Fibroblast of gingiva (primary cell): ENCODE data around the gene GPHN.
A peak's percentile ranks its signal among the peaks of the same experiment; 100 is the strongest.
"Not testable (repeated sequence)": the region's sequence is repeated elsewhere in the genome, so short reads cannot be mapped to it uniquely, and the experiment has no call there.

ENCODE experiments used
- DNase-seq: peaks from one replicate; pipeline ENCODE4 v3.0.0-alpha.2; 2011; ENCODE audit warnings: low read depth

The GPHN gene

DNA sequence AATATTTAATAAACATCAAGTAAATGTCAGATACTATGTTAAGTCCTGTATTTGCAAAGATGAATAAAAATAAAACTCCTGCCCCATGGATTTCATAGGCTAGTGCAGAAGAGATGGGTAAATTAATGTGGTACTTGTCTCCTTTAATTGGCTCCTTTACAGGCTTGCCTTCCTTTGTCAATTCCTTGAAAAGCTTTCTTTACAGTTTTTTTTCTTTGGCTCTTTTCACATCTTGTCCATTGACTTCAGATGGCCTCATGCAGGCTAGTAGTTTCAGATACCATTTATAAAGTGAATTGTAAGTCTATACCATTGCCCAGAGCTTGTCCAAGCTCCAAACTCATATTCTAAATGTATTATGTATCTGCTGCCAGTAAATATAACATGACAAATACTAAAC, 552.6 kb downstream of the GPHN start:
- DNase-seq = no peak

DNA sequence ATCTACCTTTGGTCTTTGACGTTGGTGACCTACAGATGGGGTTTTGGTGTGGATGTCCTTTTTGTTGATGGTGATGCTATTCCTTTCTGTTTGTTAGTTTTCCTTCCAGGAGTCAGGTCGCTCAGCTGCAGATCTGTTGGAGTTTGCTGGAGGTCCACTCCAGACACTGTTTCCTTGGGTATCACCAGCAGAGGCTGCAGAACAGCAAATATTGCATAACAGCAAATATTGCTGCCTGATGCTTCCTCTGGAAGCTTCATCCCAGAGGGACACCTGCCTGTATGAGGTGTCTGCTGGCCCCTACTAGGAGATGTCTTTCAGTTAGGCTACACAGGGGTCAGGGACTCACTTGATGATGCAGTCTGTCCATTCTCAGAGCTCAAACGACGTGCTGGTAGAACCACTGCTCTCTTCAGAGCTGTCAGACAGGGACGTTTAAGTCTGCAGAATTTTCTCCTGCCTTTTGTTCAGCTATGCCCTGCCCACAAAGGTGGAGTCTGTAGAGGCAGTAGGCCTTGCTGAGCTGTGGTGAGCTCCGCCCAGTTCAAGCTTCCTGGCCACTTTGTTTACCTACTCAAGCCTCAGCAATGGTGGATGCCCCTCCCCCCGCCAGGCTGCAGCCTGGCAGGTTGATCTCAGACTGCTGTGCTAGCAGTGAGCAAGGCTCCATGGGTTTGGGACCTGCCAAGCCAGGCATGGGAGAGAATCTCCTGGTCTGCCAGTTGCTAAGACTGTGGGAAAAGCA, 559.3 kb downstream of the GPHN start:
- DNase-seq = not testable (repeated sequence)

DNA sequence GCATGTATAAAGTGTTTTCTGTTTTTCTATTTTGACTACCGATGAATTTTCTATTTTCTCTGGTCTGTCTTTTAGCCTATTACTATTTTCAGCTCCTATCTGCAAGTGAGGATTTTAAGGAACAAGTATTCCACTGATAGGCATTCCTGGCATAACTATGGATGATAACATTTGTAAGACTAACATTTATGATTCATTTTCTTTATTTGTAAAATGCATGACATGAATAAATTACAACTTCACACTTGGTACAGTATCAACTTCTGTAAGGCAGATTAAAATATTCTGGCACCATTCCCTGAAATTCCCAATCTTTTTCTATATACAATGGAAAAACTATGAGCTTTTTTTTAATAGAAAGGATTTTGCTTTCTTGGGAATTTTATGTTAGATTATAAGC, 560.3 kb downstream of the GPHN start:
- DNase-seq = no peak

DNA sequence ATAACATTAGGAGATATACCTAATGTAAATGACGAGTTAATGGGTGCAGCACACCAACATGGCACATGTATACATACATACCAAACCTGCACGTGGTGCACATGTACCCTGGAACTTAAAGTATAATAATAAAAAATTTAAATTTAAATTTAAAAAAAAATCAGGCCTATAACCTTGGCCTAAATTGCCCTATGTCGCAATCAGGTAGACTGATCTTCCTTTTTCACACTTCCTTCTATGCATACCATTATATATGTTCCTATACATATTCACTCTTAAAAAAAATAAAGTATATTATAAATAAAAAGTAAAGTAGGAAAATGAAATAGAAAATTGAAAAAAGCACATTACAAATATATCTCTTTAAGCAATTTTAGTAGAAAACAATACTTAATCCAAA, 563.6 kb downstream of the GPHN start:
- DNase-seq = no peak

DNA sequence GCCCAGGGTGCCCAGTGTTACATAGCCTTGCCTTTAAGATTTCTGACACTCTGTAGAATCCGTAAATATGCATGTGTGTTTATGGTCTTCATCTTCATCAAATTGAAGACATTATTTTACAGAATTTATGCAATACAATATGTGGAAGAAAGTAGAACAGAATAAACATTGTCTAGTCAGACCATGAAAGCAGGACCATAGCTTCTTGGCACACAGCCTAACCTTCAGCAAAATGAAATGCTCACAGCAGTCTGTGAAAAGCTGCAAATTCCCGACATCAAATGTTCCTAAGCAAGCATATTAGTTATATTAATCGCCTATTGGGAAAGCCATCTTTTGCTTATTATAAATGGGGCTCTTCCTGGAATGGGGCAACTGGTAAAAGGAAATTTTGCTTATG, 570.0 kb downstream of the GPHN start:
- peak; percentile 9 for DNase-seq

DNA sequence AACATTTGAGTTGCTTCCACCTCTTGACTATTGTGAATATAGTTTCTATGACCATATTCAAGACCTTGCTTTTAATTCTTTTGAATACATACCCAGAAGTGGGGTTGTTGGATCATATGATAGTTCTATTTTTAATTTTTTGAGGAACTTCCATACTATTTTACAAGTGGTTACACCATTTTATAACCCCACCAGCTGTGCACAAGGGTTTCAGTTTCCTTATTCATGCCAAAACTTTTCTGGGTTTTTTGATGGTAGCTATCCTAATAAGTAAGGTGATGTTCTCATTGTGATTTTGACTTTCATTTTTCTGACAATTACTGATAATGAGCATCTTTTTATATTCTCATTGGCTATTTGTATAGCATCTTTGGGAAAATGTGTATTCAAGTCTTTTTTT, 571.9 kb downstream of the GPHN start:
- no peak for DNase-seq

DNA sequence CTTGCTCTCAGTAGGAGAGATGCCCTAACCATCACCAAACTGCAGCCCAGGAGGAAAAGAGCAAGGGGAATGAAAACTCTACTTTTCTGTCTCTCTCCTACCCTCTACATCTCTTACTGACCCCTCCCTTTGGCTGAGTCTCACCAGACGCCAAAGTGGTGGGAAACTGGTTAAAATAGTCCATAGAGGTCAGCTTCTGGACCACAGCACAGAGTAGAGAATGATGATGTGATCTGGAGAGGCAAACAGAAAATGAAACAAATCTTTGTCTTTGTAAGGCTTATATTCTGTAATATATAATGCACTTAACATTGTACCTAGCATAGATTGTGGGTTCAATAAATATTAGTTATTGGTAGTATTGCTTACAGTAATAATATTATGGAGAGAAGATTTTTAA, 600.3 kb downstream of the GPHN start:
- DNase-seq = no peak

DNA sequence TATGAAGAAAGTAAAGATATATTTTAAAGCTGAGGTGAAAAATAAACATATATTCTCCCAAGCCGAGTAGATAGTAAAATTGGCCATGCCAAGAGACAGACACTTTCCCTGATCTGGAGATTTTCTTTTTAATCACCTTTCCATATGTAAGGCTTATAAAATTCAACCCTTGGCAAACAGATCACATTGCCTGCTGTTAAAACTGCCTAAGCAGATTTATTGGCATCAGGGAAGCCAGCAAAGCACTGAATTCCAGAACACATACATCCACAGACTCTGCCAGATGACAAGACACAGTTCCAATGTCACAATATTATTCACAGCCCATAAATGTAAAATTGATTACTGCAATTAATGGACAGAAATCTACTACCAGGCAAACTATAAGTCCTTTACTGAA, 603.1 kb downstream of the GPHN start:
- DNase-seq = no peak

DNA sequence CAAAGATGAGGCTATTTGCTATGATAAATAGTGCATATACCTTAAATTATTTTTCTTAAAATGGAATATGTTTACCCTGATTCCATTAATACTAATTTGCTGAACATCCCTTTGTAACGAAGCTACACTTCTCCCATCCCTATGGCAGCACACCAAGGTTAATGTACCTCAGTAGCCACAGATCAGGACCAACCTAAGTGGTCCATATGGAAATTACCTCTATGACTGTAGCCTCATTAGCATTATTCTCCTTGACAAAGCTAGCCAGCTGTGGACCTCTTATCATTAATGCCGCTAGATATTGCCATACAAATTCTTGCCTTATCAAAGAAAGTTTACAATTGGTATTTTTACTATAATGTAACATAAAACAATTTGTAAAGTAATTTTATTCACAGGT, 604.4 kb downstream of the GPHN start:
- no peak for DNase-seq

DNA sequence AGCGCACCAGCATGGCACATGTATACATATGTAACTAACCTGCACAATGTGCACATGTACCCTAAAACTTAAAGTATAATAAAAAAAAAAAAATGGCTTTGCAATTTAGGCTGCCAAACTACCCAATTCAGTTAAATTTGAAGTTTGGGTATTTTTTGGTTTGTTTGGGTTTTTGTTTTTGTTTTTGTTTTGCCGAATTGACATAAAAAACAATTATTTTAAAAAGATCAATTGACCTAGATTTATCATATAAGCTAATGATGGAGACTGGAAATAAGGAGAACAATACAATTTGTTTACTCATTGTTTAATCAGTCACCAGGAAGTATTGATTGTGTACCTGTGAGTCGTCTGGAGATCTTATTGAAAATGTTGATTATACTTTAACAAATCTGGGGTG, 619.2 kb downstream of the GPHN start:
- no peak for DNase-seq

DNA sequence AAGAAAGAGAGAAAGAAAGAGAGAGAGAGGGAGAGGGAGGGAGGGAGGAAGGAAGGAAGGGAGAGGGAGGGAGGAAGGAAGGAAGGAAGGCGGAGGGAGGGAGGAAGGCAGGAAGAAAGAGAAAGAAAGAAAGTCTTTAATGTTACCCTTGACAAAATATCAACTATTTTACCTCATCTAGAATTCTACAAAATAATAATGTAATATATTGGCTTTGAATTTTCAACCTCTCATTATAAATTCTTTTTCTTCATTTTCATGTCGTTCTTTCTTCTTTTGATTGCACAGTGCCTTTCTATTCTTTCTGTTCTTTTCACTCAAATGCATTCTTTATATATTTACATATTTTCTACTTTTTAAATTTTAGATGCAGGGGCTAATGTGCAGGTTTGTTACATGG, 621.8 kb downstream of the GPHN start:
- no peak for DNase-seq

DNA sequence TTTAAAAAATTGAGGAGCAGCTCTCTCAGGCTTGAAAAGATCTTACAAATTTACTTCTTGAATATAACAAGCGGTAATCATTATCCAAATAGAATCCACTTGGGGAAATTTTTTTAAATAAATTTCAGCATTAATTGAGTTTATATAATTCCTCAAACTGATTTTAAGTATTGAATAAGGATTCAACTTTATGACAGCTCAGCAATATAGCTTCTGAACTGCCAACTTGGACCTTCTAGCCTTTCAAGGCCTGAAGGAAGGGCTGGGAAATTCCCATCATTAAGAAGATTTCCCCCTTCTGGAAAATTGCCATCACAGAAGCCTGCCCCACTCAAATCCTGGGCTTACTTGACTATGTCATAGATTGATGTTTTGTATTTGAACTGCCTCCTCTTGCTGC, 623.7 kb downstream of the GPHN start:
- no peak for DNase-seq

DNA sequence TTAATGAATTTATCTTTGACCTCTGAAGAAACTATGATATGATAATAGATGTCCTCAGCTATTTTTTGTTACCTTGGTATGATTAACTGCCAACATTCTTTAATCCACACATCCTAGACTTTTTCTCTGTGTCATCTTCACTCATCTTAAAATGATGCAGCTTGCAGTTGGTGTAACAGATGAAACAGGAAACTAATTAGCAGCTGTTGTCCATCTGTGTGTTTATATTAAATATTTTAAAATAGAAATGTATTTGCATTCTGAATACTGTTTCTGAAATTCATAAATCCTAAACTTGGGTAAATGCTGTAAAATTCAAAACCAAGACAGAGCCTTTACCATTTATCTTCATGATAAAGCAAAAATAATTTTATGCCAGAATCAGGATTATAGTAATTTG, 625.2 kb downstream of the GPHN start:
- no peak for DNase-seq

DNA sequence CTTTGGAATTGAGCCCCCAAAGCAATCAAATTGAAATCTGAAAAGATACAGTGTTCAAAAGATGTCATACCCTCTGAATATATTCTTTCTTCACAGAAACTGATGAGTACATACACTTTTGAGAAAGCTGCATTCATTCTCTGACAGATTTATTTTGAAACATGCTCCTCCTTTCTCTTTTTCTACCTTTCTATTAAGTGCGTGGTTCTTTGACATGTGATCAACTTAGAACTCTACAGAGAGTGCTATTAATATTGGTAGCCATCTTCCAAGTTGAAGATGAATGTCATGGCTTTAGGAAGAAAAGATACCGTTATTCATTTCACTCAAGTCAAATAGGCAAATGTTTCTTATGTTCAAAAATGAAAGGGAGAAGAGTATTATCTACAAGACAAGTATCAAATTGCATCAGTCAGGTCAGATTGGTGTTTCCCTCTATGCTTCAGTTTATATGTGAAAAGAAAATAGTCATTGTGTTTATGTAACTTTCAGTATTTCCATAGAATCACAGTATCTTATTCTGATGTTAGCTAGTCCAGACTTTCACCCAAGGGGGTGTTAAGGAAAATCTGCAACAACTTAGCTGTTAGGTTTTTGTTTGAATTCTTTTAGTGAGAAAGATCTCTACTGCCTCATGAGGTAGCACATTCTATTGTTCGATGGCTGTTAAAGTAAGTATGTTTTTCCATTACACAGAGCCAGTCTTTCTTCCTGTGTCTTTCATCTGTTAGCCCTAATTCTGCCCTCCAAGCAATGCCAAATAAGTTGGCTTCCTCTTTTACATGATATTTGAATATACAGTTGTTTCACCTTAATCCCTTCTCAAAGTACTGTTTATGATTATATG, 625.9 kb downstream of the GPHN start:
- DNase-seq = no peak

DNA sequence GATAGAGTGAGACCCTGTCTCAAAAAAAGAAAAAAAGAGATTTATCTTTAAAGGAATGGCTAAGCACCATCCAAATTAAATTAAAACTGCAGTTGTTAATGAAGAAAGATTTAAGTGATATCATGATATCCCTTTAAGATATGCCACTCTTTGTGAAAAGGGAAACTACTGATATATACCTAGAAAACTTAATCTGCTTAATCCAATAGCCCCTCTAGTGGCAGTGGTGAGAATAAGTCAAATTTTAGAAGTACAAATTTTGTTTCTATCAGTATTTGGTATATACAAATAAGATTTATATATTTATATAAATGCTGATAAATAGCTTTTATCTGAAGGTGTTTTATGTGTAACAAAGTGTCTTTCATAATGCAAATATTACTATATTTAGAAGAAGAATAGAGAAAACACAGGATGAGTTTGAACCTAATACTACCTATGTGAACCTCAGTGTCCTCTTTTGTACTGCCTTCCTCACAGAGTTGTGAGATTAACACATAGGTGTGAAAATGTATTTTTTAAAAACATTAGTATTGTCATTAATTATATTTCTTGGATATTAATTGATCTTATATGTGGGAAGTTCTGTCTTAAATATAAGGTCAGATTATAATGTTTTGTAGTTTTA, 629.9 kb downstream of the GPHN start:
- DNase-seq = peak; percentile 5

DNA sequence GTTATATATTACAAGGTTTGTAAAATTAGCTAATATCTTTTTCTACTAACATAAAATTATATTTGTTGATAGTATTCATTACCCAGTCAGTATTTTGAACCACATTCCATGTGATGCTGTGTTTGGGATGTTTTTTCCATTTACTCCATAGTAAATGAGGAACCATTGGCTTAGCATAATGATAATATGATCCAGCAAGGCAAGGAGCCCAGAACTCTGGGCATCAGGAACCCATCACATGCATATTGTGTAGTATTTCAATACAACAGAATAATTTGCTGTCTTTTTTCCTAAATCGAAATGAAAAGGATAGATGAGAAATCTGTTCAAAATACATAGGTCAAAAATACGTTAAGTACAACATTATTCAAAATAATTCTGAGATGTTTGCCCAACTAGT, 632.6 kb downstream of the GPHN start:
- DNase-seq = no peak

DNA sequence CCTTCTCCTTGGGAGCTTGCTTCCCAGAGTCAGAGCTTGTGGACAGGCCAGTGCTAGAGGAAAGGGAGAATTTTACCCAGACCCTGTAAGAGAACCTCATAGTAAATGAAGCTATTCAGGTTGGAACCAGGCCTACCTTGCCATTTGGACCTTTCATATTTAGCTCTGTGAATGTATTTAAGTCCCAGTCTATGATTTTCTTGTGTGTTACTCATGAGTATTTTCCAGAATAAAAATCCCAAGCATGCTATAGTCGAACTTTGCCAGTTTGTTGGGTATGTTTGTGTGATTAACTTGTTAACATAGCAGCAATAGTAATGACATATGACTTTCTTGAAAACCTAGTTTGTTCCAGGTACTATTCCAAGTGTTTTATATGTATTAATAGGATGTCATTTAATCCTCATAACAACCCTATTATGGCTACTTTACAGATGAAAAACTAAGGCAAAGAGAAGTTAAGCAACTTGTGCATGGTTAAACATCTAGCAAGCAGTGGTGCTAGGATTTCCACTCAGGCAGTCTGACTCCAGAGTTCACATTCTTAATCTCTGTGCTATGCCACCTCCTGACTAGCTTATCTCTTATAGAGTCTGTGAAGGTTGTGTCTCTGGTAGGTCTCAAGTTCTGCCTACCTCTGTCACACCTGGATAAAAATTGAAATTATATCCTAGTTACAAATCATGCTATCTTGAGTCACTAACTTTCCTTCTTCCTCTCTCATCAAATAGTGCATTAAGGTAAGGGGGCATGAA, 633.4 kb downstream of the GPHN start:
- no peak for DNase-seq

DNA sequence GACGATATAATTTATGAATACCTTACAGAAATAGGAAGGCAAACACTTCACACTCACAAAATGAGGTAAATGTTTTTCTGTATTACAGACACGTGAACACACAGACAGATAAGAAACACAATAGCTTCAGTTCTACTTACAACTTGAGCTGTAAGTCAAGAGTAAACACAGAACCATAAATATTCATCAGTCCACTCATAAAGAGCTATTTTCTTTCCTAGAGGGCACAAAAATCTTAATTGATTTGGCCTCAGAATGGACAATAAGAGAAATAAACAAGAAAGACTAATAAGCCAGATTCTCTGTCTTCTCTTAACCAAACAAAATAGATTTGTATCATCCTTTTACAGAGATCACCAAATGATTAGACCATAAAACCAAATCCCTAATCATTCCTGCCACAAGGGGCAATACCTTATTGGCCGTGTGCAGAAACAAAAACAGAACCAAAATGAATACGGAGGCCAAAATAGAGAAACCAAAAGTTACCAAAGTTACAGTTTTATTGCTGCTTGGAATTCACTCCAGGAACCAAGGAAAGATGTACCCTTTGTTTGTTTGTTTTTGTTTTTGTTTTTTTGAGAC, 643.2 kb downstream of the GPHN start:
- DNase-seq = peak; percentile 4

DNA sequence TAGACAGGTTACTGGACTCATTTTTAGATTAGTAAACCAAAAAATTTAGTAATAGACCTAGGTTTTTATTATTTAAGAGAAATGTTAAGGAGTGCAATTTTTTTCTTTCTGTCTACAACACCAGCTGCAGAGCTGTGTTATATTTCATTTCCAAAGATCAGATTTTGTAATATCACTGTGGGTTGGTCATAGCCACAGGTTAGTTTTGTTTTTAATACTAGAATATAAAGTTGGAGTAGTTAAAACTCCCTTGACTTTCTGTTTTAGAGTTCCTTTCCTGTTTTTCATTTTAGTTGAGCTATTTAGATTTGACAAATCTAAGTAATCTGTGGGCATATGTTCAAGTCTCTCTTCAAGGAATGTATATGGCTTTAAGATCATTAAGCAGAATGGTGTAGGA, 650.6 kb downstream of the GPHN start:
- DNase-seq = no peak

DNA sequence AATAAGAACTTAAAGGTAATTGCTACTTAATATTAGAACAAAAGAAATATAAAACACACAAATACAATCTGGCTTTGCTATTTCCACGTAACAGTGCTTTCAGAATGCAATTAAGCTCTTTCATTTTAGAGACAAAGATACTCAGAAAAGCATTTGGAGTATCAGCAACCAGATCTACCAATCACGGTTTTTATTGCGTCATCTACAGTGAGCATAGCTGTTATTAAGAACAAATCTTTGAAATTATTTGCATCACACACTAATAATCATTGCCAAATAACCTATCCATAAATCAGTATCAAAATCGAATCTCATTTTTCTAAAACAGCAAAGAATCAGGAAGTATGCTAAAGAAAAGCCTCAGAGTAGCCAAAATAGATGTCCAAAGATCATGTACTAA, 654.4 kb downstream of the GPHN start:
- no peak for DNase-seq

DNA sequence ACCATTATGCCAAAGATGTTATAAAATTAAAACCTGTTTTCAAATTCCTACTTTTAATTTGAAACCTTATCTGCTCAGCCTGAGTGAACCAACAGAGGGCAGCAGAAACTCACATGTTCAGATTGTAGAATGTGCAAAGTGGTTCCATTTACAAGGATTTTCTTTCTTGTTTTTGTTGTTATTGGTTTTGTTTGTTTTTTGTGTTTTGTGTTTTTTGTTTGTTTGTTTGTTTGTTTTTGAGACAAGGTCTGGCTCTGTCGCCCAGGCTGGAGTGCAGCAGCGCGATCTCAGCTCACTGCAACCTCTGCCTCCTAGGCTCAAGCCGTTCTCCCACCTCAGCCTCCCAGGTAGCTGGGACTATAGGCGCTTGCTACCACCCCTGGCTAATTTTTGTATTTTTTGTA, 658.5 kb downstream of the GPHN start:
- peak; percentile 40 for DNase-seq
